Measurements from ENCODE around the gene PILRB. TPM values are rescaled to one million over a fixed set of nuclear protein-coding genes. Genes with fewer than 3 reads are reported as not detected.

The PILRB gene
- total and polyA plus RNA-seq, 9 of the 15 experiments (the other 6 are each of a cell fraction or from before 2014, with no cell fraction given), result 6.2 to 94.6 (median 37.0) TPM

- DNase-seq (ENCODE audit: extremely low read depth in 1 of 4, low spot score in 3 of 4) (no peak), ATAC-seq (no peak), FAIRE-seq (peak; percentile 40)
- Histone ChIP-seq H4K20me1 (replicated peaks; ENCODE audit: control insufficient read depth, insufficient read depth, low read length) (no peaks in the 10 kb centered on the region), H3K27ac (ENCODE audit: extremely low read depth, low read depth, low read length) (no peak overlapping the region), H3K9ac (ENCODE audit: insufficient read depth in 1 of 2, low read depth in 2 of 2, low read length in 2 of 2) (no peak overlapping the region), H3K79me2 (ENCODE audit: control insufficient read depth, insufficient read depth, low read length) (no peaks in the 10 kb centered on the region), H3K36me3 (ENCODE audit: control insufficient read depth, insufficient read depth, low read length) (no peaks in the 10 kb centered on the region), H3K4me2 (ENCODE audit: insufficient read depth, low read length) (no peak overlapping the region), H2AFZ (ENCODE audit: low read depth, low read length) (no peak overlapping the region), H3K27me3 (ENCODE audit: control insufficient read depth in 2 of 2, insufficient read depth in 2 of 2, low read length in 2 of 2) (peaks cover 18 to 24% of the 10 kb centered on the region in 2 experiments; a peak in 4 of 5 replicates), H3K9me3 (replicated peaks; ENCODE audit: control insufficient read depth, insufficient read depth, low read depth, low read length) (no peaks in the 10 kb centered on the region), H3K9me1 (ENCODE audit: control insufficient read depth, insufficient read depth, low read length) (no peaks in the 10 kb centered on the region), H3K4me3 (no peak overlapping the region), H3K4me1 (replicated peaks in 1 of 2; ENCODE audit: control insufficient read depth in 2 of 2, insufficient read depth in 2 of 2, low read length in 2 of 2) (peaks cover 0 to 11% of the 10 kb centered on the region in 2 experiments; a peak in 2 of 5 replicates)
- TF ChIP-seq HCFC1 (IDR thresholded peaks at IDR 0.05; ENCODE audit: low read depth, low read length), result no peak
- TF ChIP-seq SMARCA5 (IDR thresholded peaks at IDR 0.05), result 0 out of 2 replicates have a peak, but pooled peaks have one; percentile 21
- no peak for TF ChIP-seq HNRNPK (IDR thresholded peaks at IDR 0.05; ENCODE audit: low read depth, low read length, poor library complexity, severe bottlenecking)
- peak; percentile 41; the same call in 1 of the 2 replicates for TF ChIP-seq SPI1 (IDR thresholded peaks at IDR 0.05; ENCODE audit: borderline replicate concordance, low read depth, low read length)
- no peak for TF ChIP-seq CREB5 (CRISPR knock-in tag; IDR thresholded peaks at IDR 0.05)
- TF ChIP-seq RBM25 (IDR thresholded peaks at IDR 0.05; ENCODE audit: low read depth, low read length, severe bottlenecking), result peak; percentile 93
- WGBS (ENCODE audit: insufficient coverage, low coverage, missing lambda C conversion rate), result 5% methylated on average over 4 of the region's 4 CpGs
- POLR2A ChIA-PET, result interaction anchor here (1.0 kb wide), 3 partner anchors 9 to 19 kb away, joined by 3 to 5 read pairs (median 4); no protein-coding TSS in a partner anchor
- in situ Hi-C loops (cut with MboI) (no loop called here), intact Hi-C loops (cut with micrococcal nuclease) (no loop called here)
- no TSS peak for BruUV-seq (replicated peaks)
- CTCF ChIA-PET (ENCODE audit: low intra/inter-chr PET ratio), result no interaction called here
These were observed 35.5 kb downstream of the PILRB start for GRCh38 chr7:100393233-100393905.
